Activated CD4-positive, alpha-beta T cell treated with anti-CD3 and anti-CD28 coated beads, Interleukin-2, Interleukin-4, amounts not matched to agents 100 ng/mL and 50 ng/mL, durations not matched to agents 16 hours and 8 hours (primary cell): ENCODE measurements around the gene ALX1.
"Not testable (repeated sequence)": the region's sequence is repeated elsewhere in the genome, so short reads cannot be mapped to it uniquely, and the experiment has no call there.

Source experiments
- DNase-seq: peaks from one replicate; pipeline ENCODE4 v3.0.0-alpha.2; 2020; ENCODE audit warnings: low spot score

The ALX1 gene

DNA sequence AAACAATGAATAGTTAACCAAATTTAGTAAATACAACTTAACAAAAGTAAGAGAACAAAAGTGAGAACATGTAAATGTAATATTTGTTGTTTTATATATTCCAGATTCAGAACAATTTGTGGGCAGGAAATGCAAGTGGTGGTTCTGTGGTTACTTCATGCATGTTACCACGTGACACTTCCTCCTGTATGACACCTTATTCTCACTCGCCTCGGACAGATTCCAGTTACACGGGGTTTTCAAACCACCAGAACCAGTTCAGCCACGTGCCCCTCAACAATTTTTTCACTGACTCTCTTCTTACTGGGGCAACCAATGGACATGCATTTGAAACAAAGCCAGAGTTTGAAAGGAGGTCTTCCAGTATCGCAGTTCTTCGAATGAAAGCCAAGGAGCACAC, 21.0 kb downstream of the ALX1 start:
- no peak for DNase-seq

DNA sequence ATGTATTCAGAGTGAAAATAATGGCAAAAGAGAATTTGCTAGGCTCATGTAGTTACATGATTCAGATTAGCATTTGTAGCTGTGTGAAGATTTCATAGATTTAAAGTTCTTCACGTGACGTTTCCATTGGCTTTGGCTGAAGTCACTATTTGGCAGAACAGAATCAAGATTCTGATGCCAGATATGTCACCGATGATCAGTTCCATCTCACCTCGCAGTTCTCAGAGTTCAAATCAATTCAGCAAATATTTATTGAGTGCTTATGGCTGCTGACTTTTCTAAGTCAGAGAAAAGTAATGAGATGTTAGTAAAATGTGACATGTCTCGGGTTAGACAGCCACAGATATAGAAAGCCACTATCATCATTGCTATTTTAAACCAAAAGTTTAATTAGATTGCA, 28.4 kb downstream of the ALX1 start:
- no peak for DNase-seq

DNA sequence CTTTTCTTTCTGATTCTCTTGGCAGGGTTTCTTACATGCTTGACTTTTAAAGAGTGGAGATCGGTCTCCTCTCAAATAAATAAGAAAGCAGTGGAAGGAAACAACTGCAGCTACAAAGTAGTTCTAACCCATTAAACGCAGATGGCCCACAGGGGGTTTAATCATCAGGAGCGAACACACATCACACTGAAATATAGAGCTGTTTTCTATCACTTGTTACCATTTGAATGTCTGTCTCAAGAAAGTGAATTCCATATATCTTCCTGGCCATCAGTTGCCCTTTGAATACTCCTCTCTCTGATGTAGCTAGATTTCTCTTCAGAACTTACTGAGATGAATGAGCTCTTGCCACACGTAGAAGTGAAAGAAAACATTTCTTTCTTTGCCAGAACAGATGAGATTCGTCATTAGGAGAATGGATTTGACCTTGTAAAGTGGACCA, 29.1 kb downstream of the ALX1 start:
- no peak for DNase-seq

DNA sequence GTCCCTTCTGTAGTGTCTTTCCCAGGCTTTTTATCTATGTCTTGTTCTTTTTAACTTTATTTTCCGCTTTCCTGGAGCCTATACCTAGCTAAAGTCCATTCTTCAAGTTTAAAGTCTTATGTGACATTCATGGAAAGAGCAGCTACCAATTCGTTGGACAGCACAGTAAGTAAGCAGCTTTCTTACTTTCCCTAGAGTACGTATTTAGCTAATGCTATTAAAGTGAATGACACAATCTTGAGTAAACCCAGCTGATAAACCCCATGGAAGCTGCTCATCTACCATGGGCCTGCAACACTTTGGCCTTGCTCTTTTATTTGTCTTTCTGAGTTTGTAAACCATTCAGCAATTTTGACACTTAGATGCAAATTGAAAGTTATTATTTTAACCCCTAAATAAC, 30.0 kb downstream of the ALX1 start:
- no peak for DNase-seq

DNA sequence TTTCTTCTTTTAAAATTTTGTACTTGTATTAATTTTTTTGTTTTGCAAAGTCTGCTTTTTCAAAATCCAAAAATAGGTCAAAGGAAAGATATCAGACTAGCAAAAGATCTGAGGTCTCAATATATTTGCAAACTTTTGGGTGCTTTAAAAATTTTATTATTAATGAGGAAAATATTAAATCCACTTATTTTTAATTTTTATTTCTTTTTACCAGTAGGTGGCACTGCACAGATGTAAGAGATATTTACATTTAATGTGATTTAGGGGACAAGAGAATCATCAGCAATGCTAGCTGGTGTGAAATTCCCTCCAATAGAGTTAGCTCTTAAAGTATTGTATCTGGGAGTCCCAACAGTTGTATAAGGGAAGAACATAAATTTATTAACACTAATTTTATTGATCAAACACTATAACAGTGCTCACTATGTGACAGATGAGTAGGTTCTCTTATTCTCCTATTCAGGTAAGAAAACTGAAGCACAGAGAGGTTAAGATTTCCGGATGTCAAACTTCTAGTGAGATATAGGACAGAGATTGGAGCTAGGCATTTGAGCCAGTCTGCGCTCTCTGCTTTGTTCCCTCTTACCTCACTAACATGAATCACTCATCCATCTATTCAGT, 30.5 kb downstream of the ALX1 start:
- DNase-seq: no peak

DNA sequence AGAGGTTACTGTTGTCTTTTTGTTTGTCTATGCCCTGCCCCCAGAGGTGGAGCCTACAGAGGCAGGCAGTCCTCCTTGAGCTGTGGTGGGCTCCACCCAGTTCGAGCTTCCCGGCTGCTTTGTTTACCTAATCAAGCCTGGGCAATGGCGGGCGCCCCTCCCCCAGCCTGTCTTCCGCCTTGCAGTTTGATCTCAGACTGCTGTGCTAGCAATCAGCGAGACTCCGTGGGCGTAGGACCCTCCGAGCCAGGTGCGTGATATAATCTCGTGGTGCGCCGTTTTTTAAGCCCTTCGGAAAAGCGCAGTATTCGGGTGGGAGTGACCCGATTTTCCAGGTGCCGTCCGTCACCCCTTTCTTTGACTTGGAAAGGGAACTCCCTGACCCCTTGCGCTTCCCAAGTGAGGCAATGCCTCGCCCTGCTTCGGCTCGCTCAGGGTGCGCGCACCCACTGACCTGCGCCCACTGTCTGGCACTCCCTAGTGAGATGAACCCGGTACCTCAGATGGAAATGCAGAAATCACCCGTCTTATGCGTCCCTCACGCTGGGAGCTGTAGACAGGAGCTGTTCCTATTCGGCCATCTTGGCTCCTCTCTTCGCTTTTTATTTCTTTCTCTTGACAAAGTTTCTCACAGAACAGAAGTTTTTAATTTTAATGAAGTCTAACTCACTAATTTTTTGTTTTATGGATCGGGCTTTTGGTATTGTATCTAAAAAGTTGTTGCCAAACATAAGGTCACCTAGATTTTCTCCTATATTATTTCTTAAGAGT, 38.0 kb downstream of the ALX1 start:
- DNase-seq: not testable (repeated sequence)

DNA sequence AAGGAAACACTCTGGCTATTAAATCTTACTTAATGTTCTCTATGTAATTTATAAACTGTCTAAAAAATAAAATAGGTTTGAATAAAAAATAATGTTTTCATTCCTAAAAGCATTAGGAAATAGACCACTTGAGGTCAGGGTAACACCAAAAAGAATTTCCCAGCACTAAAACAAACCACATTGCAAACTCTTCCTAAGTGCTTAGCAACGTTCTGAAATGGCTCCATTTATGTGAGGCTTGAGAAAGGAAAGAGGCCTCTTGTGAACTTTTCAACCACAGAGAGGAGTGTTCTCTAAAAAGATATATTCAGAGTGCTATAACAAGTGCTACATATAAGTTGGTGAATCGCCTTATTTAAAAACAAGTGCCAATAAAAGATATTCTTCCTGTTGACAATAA, 42.7 kb downstream of the ALX1 start:
- DNase-seq: no peak

DNA sequence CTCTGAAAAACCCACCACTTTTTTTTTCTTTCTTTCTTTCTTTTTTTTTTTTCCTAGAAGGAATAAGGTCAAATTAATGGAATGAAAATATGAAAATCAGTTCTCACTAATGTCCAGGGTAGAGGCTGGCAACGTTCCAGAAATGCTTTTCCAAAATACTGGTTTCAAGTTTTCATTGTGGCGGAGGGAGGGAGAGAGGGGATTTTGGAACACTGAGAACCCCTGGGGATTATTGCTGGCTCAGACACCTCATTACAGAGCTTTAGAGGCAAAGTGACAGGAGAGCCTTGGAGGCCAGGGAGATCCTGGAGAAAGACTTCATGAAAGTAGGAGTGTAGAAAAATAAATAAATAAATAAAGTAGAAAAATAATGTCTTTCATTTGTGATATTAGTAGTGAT, 45.4 kb downstream of the ALX1 start:
- DNase-seq: no peak

DNA sequence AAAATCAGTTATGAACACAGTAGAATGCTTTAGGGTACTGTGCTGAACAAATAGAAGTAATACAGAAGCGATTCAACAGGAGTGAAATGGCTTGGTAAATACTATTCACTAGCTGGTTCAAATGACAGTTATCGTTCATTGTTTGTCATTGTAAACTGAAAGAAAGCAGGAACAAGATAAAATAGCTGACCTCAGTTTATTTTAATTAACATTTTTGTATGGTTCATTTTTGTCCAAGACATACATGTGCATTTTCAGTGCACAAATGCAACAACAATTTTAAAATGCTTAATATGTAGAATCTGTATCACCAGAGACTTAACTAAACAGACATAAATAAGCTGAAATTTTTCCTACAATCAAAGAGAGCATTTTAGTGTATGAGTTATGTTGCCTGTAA, 49.9 kb downstream of the ALX1 start:
- no peak for DNase-seq

DNA sequence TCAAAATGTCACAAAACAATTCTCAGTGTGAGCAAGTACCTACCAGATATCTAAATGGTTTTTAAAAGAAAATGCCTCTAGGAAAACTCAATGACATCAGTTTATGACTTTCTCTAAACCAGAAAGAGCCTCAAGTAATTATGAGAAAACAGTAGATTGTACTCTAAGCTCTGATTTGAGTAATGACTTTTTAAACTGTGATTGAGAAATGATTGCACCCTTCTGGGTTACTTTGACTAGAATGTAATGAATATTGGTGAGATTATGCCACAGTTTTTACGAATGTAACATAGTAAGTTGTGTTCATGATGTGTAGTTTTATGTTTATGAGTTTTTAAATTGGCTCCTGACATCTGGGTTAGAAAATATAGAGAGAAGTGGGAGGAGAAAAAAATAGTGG, 68.8 kb downstream of the ALX1 start:
- no peak for DNase-seq

DNA sequence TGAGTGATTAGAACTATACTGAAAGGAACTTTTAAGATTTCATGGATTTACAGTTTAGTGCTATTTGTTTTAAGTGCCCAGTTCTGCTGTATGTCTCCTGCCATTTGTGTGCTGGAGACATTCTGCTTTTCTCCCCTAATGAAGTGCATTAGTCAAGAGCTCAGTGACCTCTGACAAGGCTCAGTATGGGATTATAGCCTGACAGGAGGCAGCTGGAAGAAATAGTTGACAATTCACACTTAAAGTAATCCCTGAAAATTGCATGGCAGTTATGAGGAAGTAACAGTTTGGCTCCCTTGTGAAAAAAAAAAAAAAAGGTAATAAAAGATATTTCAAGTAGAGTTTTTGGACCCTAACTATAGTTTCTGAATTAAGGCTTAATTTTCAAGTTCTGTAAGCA, 70.3 kb downstream of the ALX1 start:
- no peak for DNase-seq
